ENCODE data around the gene F10. TPM values are rescaled to one million over a fixed set of nuclear protein-coding genes. Genes with fewer than 3 reads are reported as not detected.

F10 gene
- total RNA-seq, 1 donor from 2014 or later = 0.23 TPM

DNA sequence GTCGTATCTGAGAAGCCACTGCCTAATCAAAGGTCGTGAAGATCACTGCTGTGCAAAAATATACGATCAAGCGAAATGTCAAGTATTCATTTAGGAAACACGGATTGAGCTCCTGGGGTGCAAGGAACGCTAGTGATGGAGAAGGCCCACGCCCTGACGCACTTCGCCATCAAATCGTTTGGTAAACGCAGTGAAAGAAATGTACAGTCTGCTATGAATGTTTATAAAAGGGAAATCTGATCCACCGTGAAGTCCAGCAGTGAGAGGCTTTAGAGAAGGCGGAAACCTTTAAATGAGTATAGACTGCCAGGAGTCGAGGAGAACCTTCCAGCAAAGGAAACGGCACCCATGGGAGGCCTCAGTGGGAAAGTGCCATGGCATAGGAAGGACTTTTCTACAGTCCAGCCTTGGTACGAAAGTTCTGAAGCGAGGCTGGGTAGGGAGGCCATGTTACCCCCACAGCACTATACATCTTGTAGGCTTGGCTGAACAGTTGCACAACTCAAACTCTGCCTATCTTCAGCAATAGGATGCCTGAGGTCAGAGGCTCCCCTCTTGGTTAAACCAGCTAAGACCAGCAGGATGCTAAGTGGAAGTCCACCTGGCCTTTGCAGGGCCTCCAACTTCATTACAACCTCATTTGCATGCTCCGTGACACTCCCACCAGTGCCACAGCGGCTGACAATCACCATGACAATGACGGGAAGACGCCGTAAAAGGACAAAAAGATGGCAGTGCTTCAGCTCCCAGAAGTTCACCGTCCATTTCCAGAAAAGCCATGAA is 65.5 kb downstream of the F10 start:
- Mint-ChIP-seq H3K9me3 (ENCODE audit: unreplicated experiment) (no peaks in the 10 kb centered on the region), H3K4me3 (ENCODE audit: unreplicated experiment) (peak overlapping the region; percentile 16), H3K4me1 (ENCODE audit: unreplicated experiment) (peaks cover 26% of the 10 kb centered on the region), H3K27ac (ENCODE audit: unreplicated experiment) (no peak overlapping the region), H3K27me3 (ENCODE audit: unreplicated experiment) (peaks cover 5% of the 10 kb centered on the region), H3K36me3 (ENCODE audit: low read depth, unreplicated experiment) (peaks cover 25% of the 10 kb centered on the region)
- no peak for DNase-seq (ENCODE audit: low spot score)
- no peak for TF ChIP-seq CTCF (IDR thresholded peaks at IDR 0.05; ENCODE audit: unreplicated experiment)

GRCh38 chr13:113190181-113190580 is 67.6 kb downstream of the F10 start:
- no peak overlapping the region for H3K4me3 Mint-ChIP-seq (ENCODE audit: unreplicated experiment)
- H3K27ac Mint-ChIP-seq (ENCODE audit: unreplicated experiment) = peak overlapping the region; percentile 94
- H3K4me1 Mint-ChIP-seq (ENCODE audit: unreplicated experiment) = peaks cover 23% of the 10 kb centered on the region
- H3K36me3 Mint-ChIP-seq (ENCODE audit: low read depth, unreplicated experiment) = peaks cover 30% of the 10 kb centered on the region
- H3K27me3 Mint-ChIP-seq (ENCODE audit: unreplicated experiment) = peaks cover 5% of the 10 kb centered on the region
- no peak for DNase-seq (ENCODE audit: low spot score)
- no peaks in the 10 kb centered on the region for H3K9me3 Mint-ChIP-seq (ENCODE audit: unreplicated experiment)
- no peak for TF ChIP-seq CTCF (IDR thresholded peaks at IDR 0.05; ENCODE audit: unreplicated experiment)

- H3K36me3 Mint-ChIP-seq (ENCODE audit: low read depth, unreplicated experiment) = peaks cover 27% of the 10 kb centered on the region
Observed at GRCh38 chr13:113192279-113192678, 69.7 kb downstream of the F10 start.

DNA sequence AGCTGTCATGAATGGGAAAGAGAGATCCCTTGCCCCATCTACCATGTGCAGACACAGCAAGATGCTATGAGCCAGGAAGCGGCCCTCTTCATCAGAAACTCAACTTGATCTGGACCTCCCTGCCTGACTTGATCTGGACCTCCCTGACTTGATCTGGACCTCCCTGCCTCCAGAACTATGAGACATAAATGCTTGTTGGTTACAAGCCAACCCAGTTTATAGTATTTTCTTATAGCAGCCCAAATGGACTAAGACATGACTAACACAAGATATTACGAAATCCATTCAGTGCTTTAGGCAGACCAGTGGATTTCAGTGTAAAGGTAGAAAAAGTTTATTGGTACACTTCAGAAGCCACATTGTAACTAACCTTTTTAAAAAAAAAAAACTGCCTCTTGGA is 70.3 kb downstream of the F10 start:
- Mint-ChIP-seq H3K9me3 (ENCODE audit: unreplicated experiment) (no peaks in the 10 kb centered on the region), H3K27me3 (ENCODE audit: unreplicated experiment) (peaks cover 2% of the 10 kb centered on the region), H3K36me3 (ENCODE audit: low read depth, unreplicated experiment) (peaks cover 29% of the 10 kb centered on the region), H3K4me3 (ENCODE audit: unreplicated experiment) (no peak overlapping the region), H3K4me1 (ENCODE audit: unreplicated experiment) (peaks cover 18% of the 10 kb centered on the region), H3K27ac (ENCODE audit: unreplicated experiment) (no peak overlapping the region)
- no peak for TF ChIP-seq CTCF (IDR thresholded peaks at IDR 0.05; ENCODE audit: unreplicated experiment)
- no peak for DNase-seq (ENCODE audit: low spot score)

More at GRCh38 chr13:113192279-113192678, 69.7 kb downstream of the F10 start:
- no peak overlapping the region for H3K27ac Mint-ChIP-seq (ENCODE audit: unreplicated experiment)
- TF ChIP-seq CTCF (IDR thresholded peaks at IDR 0.05; ENCODE audit: unreplicated experiment) = no peak
- H3K4me1 Mint-ChIP-seq (ENCODE audit: unreplicated experiment) = peaks cover 18% of the 10 kb centered on the region
- no peaks in the 10 kb centered on the region for H3K9me3 Mint-ChIP-seq (ENCODE audit: unreplicated experiment)
- no peak overlapping the region for H3K4me3 Mint-ChIP-seq (ENCODE audit: unreplicated experiment)
- DNase-seq (ENCODE audit: low spot score) = no peak
- peaks cover 3% of the 10 kb centered on the region for H3K27me3 Mint-ChIP-seq (ENCODE audit: unreplicated experiment)

DNA sequence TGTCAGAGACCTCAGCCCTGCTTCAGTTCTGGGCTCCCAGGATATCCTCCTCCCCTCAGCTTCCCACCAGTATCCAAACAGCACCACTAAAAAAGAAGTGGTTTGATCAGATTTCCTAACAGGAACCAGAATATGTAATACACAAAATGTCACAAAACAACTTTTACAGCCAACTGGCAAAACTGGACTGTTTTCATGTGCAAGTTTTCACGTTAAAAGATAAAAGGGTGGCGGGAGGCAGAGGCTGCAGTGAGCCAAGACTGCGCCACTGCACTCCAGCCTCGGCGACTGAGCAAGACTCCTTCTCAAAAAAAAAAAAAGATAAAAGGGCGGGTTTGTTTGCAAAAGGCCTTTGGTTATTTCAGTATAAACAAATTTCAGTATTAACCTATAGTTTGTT is 72.8 kb downstream of the F10 start:
- no peak for DNase-seq (ENCODE audit: low spot score)
- TF ChIP-seq CTCF (IDR thresholded peaks at IDR 0.05; ENCODE audit: unreplicated experiment) = no peak
- Mint-ChIP-seq H3K4me1 (ENCODE audit: unreplicated experiment) (peaks cover 9% of the 10 kb centered on the region), H3K4me3 (ENCODE audit: unreplicated experiment) (no peak overlapping the region), H3K36me3 (ENCODE audit: low read depth, unreplicated experiment) (peaks cover 21% of the 10 kb centered on the region), H3K9me3 (ENCODE audit: unreplicated experiment) (no peaks in the 10 kb centered on the region), H3K27me3 (ENCODE audit: unreplicated experiment) (peaks cover 2% of the 10 kb centered on the region), H3K27ac (ENCODE audit: unreplicated experiment) (peak overlapping the region; percentile 21)
